ENCODE data around the gene SQSTM1. TPM values are rescaled to one million over a fixed set of nuclear protein-coding genes. Genes with fewer than 3 reads are reported as not detected.
"Not testable (repeated sequence)": the region's sequence is repeated elsewhere in the genome, so short reads cannot be mapped to it uniquely, and the experiment has no call there.

The SQSTM1 gene
- total RNA-seq, 4 donors from 2014 or later, result 105 to 236 (median 149) TPM

DNA sequence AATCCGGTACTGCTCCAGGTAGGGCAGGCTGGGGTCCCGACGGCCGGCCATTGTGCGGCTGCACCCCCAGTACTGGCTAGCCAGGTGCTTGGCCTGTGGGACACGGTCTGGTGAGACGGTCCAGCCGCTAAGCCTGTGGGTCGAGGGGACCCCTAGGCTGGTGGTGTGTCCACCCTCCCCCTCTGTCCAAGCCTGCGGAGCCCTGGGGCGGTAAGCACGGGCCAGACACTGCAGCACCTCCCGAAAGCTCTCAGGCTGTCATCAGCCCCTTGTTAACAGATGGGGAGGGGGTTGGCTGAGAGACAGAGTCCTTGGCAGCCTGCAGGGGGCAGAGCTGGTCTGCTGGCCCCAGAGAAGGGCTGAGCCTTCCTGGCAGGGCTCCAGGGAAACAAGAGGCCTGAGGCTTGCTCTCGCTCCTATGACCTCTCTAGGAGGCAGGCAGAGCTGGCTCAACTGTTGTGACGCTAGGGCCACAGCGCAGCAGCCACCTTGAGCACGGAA, 49.7 kb downstream of the SQSTM1 start:
- intact Hi-C loops (cut with DNase I), result no loop called here
- peaks cover 0 to 16% (median 9%) of the 10 kb centered on the region in 3 donors for H3K4me1 ChIP-seq
- H3K27me3 ChIP-seq, result no peaks in the 10 kb centered on the region
- no peak for DNase-seq
- 67 to 100% methylated on average over 1 of the region's 17 CpGs for WGBS, 2 donors
- H3K9me3 ChIP-seq, result no peaks in the 10 kb centered on the region
- H3K27ac ChIP-seq, result no peak overlapping the region
- H3K4me3 ChIP-seq, result no peak overlapping the region
- no peak for TF ChIP-seq POLR2A (IDR thresholded peaks at IDR 0.05)
- TF ChIP-seq, protein P1, sequence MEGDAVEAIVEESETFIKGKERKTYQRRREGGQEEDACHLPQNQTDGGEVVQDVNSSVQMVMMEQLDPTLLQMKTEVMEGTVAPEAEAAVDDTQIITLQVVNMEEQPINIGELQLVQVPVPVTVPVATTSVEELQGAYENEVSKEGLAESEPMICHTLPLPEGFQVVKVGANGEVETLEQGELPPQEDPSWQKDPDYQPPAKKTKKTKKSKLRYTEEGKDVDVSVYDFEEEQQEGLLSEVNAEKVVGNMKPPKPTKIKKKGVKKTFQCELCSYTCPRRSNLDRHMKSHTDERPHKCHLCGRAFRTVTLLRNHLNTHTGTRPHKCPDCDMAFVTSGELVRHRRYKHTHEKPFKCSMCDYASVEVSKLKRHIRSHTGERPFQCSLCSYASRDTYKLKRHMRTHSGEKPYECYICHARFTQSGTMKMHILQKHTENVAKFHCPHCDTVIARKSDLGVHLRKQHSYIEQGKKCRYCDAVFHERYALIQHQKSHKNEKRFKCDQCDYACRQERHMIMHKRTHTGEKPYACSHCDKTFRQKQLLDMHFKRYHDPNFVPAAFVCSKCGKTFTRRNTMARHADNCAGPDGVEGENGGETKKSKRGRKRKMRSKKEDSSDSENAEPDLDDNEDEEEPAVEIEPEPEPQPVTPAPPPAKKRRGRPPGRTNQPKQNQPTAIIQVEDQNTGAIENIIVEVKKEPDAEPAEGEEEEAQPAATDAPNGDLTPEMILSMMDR (IDR thresholded peaks at IDR 0.05), result peak in 1 of 6 experiments; percentile 24
- peaks cover 30 to 100% (median 40%) of the 10 kb centered on the region in 3 donors for H3K36me3 ChIP-seq

DNA sequence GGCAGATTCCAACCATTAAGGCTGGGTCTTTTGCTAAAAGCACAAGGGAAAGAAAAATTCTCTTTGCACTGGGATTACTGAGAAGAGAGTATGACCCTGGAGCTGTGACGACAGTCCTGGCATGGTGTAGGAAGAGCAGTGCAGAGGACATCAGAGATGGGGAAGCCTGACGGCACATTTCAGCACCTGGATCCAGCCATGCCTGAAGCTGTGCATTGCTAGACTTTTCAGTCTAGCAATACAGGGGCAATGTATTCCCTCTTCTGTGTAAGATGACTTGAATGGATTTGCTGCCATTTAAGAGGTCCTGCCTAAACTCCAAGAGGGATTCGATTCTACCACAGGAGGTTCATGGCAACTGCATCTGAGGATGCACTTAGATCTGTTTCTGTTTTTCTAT, 50.2 kb downstream of the SQSTM1 start:
- intact Hi-C loops (cut with DNase I), result no loop called here
- Histone ChIP-seq H3K27me3 (no peaks in the 10 kb centered on the region), H3K4me3 (no peak overlapping the region), H3K9me3 (no peaks in the 10 kb centered on the region), H3K36me3 (peaks cover 35 to 100% (median 42%) of the 10 kb centered on the region in 3 donors), H3K4me1 (peaks cover 0 to 11% (median 5%) of the 10 kb centered on the region in 3 donors), H3K27ac (no peak overlapping the region)
- 94 to 97% methylated on average over 3 of the region's 3 CpGs for WGBS, 2 donors
- no peak for DNase-seq
- TF ChIP-seq, protein P1 (IDR thresholded peaks at IDR 0.05), result no peak
- TF ChIP-seq POLR2A (IDR thresholded peaks at IDR 0.05), result no peak

DNA sequence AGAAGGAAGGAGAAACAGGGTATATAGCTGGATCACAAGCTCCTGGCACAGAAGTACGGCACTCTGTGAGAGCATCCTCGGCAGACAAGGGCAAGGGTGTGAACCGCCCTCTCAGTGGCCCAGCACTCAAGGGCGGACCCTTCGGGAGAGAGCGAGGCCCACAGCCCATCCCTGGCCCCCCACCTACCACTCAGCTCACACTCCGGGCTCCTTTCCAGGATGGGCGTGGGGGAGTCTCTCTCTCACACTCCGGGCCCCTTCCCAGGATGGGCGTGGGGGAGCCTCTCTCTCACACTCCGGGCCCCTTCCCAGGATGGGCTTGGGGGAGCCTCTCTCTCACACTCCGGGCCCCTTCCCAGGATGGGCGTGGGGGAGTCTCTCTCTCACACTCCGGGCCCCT, 50.8 kb downstream of the SQSTM1 start:
- intact Hi-C loops (cut with DNase I); H3K4me1 ChIP-seq; DNase-seq; H3K9me3 ChIP-seq; H3K27ac ChIP-seq; H3K4me3 ChIP-seq; H3K27me3 ChIP-seq: not testable (repeated sequence)
- peaks cover 39 to 100% (median 42%) of the 10 kb centered on the region in 3 donors for H3K36me3 ChIP-seq
- 100% methylated on average over 2 of the region's 14 CpGs; no CpG with 5 or more reads in 1 of the 2 donors for WGBS, 2 donors

DNA sequence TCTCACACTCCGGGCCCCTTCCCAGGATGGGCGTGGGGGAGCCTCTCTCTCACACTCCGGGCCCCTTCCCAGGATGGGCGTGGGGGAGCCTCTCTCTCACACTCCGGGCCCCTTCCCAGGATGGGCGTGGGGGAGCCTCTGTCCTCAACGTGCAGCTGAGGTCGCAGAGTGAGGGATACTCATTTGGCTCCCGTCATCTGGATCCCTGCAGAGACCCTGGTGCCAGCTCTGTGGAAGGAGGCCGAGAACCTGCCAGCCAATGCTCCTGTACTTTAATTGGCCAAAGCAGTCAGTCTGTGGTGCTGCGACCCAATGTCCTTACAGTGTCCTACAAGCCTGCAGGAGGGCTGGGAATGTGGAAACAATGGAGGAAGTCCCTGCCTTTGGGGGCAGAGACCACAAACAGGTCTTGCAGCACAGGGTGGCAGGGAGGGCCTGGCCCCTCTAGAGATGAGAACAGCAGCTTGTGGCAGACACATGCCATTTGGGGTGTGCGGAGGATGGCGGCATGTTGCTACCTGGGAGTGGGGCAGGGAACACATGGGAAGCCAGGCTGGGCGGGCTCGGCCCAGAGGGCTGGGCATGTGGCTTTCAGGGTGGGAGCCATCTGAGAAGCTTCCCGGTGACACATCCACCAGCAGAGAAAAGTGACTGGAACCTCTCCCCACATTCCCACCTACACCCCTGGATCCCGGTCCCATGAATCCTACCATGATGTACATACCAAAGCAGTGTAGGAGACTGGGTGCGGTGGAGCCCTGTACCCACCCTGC, 51.5 kb downstream of the SQSTM1 start:
- Histone ChIP-seq H3K36me3 (peaks cover 41 to 100% (median 42%) of the 10 kb centered on the region in 3 donors), H3K27ac (no peak overlapping the region), H3K9me3 (no peaks in the 10 kb centered on the region), H3K4me3 (no peak overlapping the region), H3K4me1 (no peaks in the 10 kb centered on the region), H3K27me3 (no peaks in the 10 kb centered on the region)
- no peak for TF ChIP-seq POLR2A (IDR thresholded peaks at IDR 0.05)
- TF ChIP-seq, protein P1 (IDR thresholded peaks at IDR 0.05), result no peak
- intact Hi-C loops (cut with DNase I), result no loop called here
- DNase-seq, result no peak
- whole genome bisulfite sequencing, 2 donors, result 86 to 93% methylated on average over 1 to 3 of the region's 18 CpGs

DNA sequence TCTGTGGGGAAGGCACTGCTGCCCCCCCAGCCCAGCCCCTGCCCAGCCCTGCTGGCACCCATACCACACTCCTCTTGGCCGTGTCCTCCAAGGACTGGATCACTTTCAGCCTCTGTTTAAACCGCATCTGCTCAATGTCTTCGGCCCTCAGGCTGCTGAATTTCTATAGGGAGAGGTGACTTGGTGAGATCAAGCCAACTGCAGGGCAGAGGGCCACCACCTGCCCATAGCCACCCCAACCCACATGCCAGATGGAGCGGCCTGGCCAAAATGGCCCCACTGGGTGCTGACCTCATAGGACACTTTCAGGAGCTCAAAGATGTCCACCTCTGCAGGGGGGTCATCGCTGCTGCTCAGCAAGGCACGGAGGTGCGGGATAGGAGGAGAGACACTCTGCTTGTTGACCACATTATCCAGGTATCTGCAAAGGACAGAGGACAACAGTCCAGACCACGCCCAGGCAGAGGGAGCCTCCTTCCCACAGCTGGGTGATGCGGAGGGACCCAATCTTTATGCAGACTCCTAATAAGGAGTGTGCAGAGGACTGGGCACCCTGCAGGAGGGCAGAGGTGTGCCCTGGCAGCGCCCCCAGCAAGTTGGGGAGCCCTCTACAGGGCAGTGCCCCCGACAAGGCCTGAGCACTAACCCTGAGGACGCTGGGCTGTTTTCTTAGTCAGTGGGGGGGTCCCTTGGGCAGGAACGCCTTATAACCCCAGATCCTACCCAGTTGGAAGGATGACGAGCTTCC, 52.3 kb downstream of the SQSTM1 start:
- TF ChIP-seq, protein P1 (IDR thresholded peaks at IDR 0.05), result no peak
- TF ChIP-seq POLR2A (IDR thresholded peaks at IDR 0.05), result no peak
- DNase-seq, result no peak
- no peaks in the 10 kb centered on the region for H3K27me3 ChIP-seq
- peaks cover 41 to 100% (median 42%) of the 10 kb centered on the region in 3 donors for H3K36me3 ChIP-seq
- intact Hi-C loops (cut with DNase I), result no loop called here
- 80 to 89% methylated on average over 1 to 7 of the region's 14 CpGs for WGBS, 2 donors
- no peaks in the 10 kb centered on the region for H3K4me1 ChIP-seq
- H3K4me3 ChIP-seq, result no peak overlapping the region
- no peak overlapping the region for H3K27ac ChIP-seq
- no peaks in the 10 kb centered on the region for H3K9me3 ChIP-seq

All from esophagus squamous epithelium (tissue), 5 donors.